Activated CD8-positive, alpha-beta memory T cell treated with anti-CD3 and anti-CD28 coated beads, Interleukin-2, amount 50 U/mL, for 24 hours (primary cell): Measurements from ENCODE around the gene USH1G.
"Not testable (repeated sequence)": the region's sequence is repeated elsewhere in the genome, so short reads cannot be mapped to it uniquely, and the experiment has no call there.

Experiments used
- DNase-seq: peaks from one replicate; pipeline ENCODE4 v3.0.0-alpha.2; 2020; ENCODE audit errors: extremely low read depth

The USH1G gene

DNA sequence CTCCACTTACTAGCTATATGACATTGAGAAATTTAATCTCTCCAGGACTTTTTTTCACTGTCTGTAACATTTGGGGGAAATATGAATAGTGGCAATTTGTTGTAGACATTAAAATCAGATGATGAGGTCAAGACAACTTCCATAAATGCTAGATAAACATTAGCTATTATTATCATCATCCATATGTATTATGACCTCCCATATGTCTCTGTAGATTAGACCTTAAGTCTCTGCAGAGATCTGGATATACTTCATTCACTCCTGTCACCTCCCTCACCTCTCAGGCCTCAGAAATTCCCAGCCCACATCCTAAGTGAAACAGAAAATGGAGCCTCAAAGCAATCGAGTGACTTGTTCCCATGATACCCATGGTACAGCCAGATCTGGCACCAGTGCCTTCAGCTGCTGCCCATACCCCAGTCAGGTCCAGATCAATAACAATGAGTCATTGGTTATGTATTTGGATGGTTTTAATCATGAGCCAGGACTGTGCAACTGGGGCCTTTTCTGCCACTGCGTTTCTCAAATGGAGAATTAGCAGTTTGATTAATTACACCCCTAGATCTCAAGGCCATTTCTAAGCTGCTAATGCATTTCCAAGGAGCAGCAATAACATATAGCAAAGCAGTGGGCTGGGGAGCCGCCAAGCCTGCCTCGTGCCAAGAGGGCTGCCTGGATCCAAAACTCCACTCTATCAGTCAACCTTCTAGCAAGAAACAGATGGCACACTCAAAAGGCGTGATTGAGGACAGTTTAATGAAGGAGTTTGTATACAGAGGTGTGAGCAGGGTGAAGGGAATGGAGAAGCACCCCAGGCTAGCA, 47.7 kb downstream of the USH1G start:
- no peak for DNase-seq

DNA sequence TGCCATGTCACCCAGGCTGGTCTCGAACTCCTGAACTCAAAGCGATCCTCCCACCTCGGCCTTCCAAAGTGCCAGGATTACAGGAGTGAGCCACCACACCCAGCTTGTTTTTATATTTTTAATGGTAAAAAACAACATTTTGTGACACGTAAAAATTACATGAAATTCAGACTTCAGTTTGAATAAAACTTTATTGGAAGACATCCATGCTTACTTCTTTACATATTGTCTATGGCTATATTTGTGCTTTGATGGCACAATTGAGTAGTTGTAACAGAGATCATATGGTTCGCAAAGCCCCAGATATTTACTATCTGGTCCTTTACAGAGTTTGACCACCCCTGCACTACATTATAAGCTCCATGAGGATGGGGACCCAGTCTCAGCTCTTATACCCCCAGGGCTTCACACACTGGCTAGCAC, 48.4 kb downstream of the USH1G start:
- no peak for DNase-seq

DNA sequence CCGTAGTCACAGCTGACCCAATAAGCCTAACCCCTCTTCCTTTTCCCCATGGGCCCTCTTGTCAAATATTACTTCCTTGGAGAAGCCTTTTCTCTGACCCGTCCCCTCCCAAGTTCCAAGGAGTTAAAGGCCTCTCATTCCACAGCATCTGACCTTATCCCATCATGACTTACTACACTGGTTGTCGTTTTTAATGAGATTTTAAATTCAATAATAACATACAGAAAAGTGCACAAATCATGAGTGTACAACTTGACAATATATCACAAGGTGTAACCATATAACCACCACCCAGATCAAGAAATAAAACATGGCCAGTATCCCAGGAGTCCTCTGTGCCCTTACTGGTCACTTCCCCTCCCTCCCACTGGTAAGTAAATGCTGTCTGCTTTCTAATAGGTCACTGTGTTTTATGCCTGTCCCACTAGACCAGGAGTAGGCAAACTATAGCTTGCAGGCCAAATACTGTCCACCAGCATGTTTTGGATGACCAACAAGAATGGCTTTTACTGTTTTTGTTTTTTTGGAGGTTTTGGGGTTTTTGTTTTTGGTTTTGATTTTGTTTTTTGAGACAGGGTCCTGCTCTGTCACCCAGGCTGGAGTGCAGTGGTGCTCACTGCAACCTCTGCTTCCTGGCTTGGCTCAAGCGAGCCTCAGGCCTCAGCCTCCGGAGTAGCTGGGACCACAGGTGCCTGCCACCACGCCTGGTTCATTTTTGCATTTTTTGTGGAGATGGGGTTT, 49.0 kb downstream of the USH1G start:
- DNase-seq = no peak

DNA sequence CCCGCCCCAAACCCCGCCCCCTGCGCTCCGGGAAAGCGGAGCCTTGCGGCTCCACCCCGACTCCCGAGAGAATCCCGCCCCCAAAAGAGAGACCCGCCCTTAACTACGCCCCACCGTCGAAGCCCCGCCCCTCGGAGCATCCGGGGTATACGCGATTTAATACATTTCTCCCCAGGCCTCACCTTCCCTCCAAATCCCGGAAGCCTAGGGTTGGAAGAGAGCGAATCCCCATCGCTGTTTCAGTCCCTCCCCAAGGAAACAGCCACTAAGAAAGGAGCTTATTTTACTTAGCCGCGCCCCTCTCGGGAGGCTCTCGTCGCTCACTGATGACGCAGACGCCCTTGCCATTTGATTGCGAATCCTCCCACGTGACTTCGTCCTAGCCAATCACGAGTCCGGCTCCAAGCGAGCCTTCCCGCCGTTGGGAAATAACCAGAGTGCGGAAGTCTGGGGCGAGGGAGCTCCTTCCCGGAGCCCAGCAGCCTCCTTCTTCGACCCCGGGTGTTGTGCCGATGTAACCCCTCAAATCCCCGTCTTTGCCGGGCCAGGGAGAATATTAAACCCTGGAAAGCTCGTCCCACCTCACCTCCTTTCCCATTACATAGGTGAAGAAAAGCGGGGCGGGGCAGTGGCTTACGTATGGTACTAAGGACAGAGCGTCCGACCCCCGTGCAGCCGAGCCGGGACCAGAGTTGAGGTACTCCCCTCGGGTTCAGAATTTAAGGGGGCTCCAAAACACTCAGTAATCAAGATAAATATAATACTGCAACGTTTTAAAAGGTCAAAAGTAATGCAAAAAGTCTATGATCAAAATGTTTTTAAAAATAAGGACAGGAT, 49.8 kb downstream of the USH1G start:
- DNase-seq = peak; percentile 98

DNA sequence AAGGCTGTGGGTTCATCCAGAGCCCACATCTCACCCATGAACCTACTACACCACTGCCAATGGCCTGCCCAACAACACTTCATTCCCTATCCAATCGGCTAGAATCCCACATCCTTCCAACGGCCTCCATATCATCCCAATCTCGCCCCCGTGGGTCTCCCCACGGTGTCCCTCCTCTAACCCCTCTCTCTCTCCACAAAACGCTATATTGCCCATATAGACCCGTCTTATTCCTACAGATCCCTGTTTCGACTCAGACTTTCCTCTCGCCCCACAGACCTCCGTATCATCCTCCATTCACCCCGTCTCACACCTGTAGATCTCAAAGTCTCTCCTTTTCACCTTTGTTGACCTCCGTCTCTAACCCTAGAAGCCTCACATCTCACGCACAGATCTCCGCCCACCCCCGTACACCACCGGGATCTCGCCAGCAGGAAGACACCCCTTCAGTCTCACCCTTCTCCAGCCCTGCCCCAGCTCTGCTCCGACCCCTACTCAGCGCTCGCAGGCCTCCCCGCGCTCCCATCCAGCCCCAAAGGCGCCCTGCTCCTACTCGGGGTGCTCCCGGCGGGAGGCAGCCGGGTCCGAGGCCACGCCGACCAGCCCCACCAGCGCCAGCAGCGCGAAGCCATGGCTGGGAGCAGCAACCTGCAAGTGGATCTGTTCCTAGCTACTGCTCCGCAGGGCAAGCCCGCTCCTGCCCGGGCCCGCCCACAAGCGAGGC, 50.6 kb downstream of the USH1G start, which contains the start of gene FDXR:
Gene FDXR (minus strand): TSS at position 682 of the 724 bp plus-strand sequence. CDS start 50 bp downstream, at position 632.
- no peak for DNase-seq

DNA sequence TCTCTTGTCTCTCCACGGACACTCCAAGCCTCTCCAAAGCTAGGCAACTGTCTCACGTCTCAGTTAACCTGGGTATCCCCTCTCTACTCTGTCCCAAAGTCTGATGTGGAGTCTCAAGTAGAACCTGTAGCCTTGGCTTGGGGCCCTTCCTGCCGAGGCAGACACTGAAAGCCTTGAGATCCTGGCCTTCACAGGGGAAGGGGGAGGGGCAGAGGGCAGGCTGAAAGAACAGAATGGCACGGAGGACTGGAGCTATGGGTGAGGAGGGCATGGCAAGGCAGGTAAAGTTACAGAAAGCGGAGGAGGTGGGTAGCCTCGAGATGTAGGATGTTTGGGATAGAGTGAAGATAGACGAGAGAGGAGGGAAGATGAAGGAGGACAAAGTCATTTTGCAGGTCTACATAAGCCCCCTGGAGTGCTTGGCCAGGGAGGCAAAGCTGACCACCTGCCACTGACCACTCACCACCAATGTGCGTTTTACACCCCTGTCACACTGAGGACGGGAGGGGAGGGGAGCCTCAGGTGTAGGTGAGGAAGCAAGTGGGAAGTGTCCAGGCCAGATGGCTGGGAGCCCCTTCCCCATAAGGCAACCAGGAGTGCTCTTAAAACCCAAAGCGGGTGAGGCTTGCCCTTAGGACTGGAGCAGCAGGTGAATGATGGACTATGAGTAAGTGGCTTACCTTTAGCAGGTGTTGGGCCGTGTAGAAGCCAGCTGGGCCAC, 51.5 kb downstream of the USH1G start:
- no peak for DNase-seq

DNA sequence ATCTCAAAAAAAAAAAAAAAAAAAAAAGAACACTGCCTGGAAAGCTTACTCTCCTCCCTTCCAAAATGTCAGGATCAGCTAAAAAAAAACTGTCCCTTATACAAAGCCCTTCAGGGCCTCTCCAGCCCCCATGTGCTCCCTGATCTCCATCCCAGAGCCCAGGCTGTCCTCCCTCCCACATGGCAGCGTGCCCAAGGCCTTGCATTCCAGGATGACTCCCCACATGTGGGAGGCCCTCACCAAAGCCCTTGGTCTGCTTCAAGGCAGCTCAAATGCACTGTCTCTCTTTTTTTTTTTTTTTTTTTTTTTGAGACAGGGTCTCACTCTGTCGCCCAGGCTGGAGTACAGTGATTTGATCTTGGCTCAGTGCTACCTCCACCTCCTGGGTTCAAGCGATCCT, 52.5 kb downstream of the USH1G start:
- no peak for DNase-seq

DNA sequence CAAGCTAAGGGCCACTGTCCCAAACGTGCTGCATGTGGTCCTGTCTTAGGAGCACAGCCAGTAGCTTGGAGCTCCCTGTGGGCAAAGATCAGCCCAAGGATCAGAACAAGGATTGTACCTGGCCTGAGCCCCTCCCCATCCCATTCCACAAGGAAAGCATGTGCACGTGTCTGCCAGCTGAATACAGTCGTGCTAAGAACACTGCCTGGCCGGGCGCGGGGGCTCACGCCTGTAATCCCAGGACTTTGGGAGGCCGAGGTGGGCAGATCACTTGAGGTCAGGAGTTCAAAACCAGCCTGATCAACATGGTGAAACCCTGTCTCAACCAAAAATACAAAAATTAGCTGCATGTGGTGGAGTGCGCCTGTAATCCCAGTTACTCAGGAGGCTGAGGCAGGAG, 53.0 kb downstream of the USH1G start:
- not testable (repeated sequence) for DNase-seq

DNA sequence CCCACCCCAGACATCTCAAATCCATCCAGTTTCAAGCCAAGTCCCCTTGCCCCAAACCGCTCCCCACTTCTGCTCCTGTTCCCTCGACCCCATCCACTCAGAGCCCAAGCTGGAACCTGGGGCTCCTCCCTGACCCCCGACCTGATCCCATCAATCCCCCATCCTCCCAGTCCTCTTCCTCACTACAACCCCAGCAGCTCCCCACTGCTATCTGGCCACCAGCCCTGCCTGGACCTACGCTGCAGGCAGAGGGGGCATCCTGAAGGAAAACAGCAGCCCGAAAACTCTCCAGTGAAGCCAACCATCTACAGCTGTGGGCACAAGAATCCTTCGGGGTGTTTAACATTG, 54.2 kb downstream of the USH1G start:
- no peak for DNase-seq

DNA sequence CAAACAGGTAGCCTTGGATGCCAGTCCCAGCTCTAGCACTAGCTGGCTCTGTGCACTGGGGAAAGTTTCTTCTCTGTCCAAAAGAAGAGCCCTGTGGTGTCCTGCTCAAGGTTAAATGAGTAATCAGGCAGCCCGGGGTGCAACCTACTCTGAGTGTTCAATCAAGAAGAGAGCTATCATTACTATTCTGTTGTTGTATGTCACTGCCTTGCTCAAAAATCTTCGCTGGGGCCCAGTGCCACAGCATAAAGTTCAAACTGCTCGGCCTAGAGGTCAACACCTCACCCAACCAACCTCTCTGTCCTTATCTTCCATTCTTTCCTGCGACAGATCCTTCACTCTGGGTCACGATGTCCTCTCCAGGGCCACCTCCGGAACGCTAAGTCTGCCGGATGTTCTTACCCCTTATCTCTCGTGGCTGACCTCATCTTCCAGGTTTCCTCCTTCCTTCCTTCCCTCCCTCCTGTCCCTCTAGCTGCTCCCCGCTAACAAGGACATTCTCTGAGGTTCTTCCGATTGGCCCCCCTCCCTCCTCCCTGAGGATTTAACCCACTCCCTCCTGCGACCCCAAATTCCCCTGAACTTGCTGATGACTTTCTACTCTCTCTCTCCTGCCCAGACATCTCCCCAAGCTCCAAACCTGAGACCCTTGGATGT, 54.7 kb downstream of the USH1G start:
- DNase-seq = no peak

DNA sequence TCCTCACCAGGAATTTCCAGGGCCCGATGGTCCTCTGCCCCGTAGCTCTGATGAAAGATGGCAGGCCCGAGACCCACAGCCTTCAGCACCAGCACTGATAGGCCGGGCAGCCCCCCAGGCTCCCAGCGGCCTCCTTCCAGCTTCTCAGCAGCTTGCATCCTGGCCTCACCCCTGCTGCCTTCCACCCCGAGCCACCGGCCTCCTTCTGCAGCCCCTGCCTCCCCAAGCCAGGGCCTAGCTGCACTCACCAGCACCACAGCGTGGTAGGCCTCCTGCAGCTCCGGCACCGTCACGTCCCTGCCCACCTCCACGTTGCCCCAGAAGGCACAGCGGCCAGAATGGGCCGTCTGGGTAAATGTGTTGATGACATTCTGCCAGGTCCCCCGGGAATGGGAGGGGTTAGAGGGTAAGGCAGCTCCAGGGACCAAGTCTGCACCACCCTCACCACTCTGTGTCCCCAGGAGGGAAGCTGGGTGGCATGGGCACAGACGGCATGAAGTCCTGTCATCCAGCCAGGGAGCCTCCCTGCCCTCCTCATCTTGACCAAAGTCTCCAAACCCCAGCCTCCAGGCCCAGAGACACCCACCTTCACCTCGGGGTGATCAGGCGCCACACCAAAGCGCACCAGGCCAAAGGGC, 56.7 kb downstream of the USH1G start:
- no peak for DNase-seq
